ENCODE data around the gene INSRR. TPM values are rescaled to one million over a fixed set of nuclear protein-coding genes. Genes with fewer than 3 reads are reported as not detected.

Gene INSRR
- total RNA-seq, 2 donors from 2014 or later: under 0.01 TPM; not detected in 1

DNA sequence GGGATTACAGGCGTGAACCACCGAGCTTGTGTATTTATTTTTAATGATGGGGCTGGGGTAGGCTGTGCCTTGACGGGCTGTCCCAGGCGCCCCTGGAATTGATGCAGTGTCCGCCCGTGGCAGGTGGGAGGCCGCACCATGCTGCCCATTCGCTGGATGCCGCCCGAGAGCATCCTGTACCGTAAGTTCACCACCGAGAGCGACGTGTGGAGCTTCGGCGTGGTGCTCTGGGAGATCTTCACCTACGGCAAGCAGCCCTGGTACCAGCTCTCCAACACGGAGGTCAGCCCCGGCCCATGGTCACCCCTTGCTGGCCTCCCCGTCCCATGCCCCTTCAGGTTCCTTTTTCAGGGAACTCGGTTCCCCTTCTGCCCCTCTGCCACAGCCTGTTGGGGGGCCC, 21.0 kb upstream of the INSRR start:
- H3K27ac ChIP-seq: no peak overlapping the region
- no peaks in the 10 kb centered on the region for H3K4me1 ChIP-seq
- TF ChIP-seq POLR2A (IDR thresholded peaks at IDR 0.05): no peak
- TF ChIP-seq, protein P1, sequence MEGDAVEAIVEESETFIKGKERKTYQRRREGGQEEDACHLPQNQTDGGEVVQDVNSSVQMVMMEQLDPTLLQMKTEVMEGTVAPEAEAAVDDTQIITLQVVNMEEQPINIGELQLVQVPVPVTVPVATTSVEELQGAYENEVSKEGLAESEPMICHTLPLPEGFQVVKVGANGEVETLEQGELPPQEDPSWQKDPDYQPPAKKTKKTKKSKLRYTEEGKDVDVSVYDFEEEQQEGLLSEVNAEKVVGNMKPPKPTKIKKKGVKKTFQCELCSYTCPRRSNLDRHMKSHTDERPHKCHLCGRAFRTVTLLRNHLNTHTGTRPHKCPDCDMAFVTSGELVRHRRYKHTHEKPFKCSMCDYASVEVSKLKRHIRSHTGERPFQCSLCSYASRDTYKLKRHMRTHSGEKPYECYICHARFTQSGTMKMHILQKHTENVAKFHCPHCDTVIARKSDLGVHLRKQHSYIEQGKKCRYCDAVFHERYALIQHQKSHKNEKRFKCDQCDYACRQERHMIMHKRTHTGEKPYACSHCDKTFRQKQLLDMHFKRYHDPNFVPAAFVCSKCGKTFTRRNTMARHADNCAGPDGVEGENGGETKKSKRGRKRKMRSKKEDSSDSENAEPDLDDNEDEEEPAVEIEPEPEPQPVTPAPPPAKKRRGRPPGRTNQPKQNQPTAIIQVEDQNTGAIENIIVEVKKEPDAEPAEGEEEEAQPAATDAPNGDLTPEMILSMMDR (IDR thresholded peaks at IDR 0.05): no peak
- H3K9me3 ChIP-seq: no peaks in the 10 kb centered on the region
- no peaks in the 10 kb centered on the region for H3K36me3 ChIP-seq (replicated peaks in 1 of 2; ENCODE audit: insufficient read depth in 1 of 2, low read depth in 2 of 2)
- no peak for ATAC-seq
- no peaks in the 10 kb centered on the region for H3K27me3 ChIP-seq
- H3K4me3 ChIP-seq: no peak overlapping the region
- DNase-seq: no peak
- 77 to 87% methylated on average over 15 to 21 of the region's 21 CpGs for WGBS, 2 donors
- intact Hi-C loops (cut with DNase I): loop anchor here (10.0 kb wide), 1 partner anchor 185 kb away; no protein-coding TSS in a partner anchor

DNA sequence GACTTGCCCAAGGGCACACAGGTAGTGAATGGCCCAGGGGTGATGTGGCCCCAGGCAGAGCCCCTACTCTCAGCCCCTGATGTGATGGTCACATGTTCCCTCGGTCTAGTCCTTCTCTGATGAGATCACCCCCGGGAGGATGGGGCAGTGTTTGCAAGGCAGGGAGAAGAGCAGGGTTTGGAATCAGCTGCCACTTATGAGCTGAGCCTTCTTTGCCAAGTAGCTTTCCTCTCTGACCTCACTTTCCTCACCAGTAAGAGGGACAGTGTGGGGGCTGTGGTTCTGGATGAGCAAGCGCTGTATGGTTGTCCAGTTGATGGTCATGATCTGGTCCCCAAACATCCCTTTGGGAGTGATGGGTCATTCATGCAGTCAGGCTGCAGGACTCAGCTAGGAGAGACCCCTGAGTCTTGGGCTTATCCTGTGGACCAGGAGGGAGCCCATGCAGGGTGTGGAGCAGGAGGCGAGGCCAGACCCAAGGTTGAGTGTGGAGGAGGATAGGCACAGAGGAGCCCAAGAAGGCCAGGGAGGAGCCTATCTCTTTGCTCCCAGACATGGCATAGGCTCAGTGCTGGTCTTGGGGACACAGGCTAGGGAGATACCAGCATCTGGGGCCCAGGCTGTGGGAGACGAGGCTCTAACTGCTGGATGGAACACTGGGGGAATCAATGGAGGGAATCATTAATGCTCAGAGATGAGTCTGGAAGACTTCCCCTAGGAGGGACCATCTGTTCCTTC, 18.7 kb upstream of the INSRR start:
- 69 to 82% methylated on average over 3 to 5 of the region's 5 CpGs for WGBS, 2 donors
- no peak for ATAC-seq
- Histone ChIP-seq H3K4me3 (no peak overlapping the region), H3K4me1 (no peaks in the 10 kb centered on the region), H3K27ac (no peak overlapping the region), H3K27me3 (no peaks in the 10 kb centered on the region), H3K9me3 (no peaks in the 10 kb centered on the region), H3K36me3 (replicated peaks in 1 of 2; ENCODE audit: insufficient read depth in 1 of 2, low read depth in 2 of 2) (no peaks in the 10 kb centered on the region)
- intact Hi-C loops (cut with DNase I): no loop called here
- no peak for DNase-seq
- no peak for TF ChIP-seq POLR2A (IDR thresholded peaks at IDR 0.05)
- TF ChIP-seq, protein P1 (IDR thresholded peaks at IDR 0.05): no peak

DNA sequence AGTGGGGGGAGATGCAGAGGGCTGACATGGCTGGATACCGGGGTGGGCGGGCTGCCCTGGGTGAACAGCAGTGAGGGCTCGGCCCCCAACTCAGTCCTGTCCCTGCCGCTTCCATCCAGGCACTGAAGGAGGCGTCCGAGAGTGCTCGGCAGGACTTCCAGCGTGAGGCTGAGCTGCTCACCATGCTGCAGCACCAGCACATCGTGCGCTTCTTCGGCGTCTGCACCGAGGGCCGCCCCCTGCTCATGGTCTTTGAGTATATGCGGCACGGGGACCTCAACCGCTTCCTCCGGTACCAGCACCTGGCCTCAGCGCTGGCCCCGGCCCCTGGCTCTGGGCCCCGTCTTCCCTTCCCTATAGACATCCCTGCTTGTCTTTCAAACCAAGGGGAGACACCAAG, 17.4 kb upstream of the INSRR start:
- ATAC-seq: no peak
- DNase-seq: no peak
- Histone ChIP-seq H3K27me3 (no peaks in the 10 kb centered on the region), H3K4me3 (no peak overlapping the region), H3K4me1 (no peaks in the 10 kb centered on the region), H3K36me3 (replicated peaks in 1 of 2; ENCODE audit: insufficient read depth in 1 of 2, low read depth in 2 of 2) (no peaks in the 10 kb centered on the region), H3K27ac (no peak overlapping the region), H3K9me3 (no peaks in the 10 kb centered on the region)
- WGBS, 2 donors: 34 to 35% methylated on average over 7 to 21 of the region's 21 CpGs
- intact Hi-C loops (cut with DNase I): no loop called here
- TF ChIP-seq, protein P1 (IDR thresholded peaks at IDR 0.05): no peak
- TF ChIP-seq POLR2A (IDR thresholded peaks at IDR 0.05): no peak

DNA sequence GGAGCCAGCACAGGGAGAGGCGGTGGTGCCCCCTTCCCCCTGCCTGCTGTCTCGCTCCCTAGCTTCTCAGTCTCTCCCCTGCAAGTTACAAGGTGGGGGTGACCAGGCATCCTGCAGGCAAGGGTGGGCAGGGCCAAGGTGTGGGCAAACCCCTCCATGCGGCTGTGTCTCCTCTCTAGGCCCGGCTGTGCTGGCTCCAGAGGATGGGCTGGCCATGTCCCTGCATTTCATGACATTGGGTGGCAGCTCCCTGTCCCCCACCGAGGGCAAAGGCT, 16.4 kb upstream of the INSRR start:
- no peaks in the 10 kb centered on the region for H3K4me1 ChIP-seq
- H3K27me3 ChIP-seq: no peaks in the 10 kb centered on the region
- H3K36me3 ChIP-seq (replicated peaks in 1 of 2; ENCODE audit: insufficient read depth in 1 of 2, low read depth in 2 of 2): no peaks in the 10 kb centered on the region
- ATAC-seq (no peak), DNase-seq (no peak)
- H3K27ac ChIP-seq: no peak overlapping the region
- intact Hi-C loops (cut with DNase I): no loop called here
- no peak overlapping the region for H3K4me3 ChIP-seq
- TF ChIP-seq, protein P1 (IDR thresholded peaks at IDR 0.05): no peak
- TF ChIP-seq POLR2A (IDR thresholded peaks at IDR 0.05): no peak
- 55% methylated on average over 5 of the region's 5 CpGs; no CpG with 5 or more reads in 1 of the 2 donors for WGBS, 2 donors
- no peaks in the 10 kb centered on the region for H3K9me3 ChIP-seq

Measured in body of pancreas (tissue), 4 donors.